NCI-H128 (cell line): ENCODE measurements around the gene ITSN2.
"Not testable (repeated sequence)": the region's sequence is repeated elsewhere in the genome, so short reads cannot be mapped to it uniquely, and the experiment has no call there.

Source experiments
- DNase-seq: peaks from one replicate; lab custom pipeline; 2025; ENCODE audit not compliant: unreplicated experiment; lab: John Stamatoyannopoulos, UW

ITSN2 gene

DNA sequence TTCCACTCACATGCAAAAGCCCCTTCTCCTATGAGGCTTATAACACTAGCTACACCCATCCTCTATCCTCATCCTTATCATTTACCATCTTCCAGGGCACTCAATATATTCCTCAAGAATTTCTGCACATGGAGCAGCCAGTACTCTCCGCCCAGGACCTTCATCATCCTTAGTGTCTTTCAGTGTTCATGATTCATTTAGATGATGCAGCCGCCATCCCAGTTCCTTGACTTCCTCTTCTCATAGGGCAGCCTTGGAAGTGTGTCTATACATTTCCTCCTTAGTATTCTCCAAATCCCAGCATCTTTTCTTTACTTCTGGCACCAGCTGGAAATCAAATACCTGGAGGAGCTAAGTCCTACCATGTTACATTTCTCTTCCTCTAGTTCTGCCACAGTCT is 3.0 kb upstream of the ITSN2 start:
- DNase-seq, result no peak

GRCh38 chr2:24362253-24362652 is 1.9 kb upstream of the ITSN2 start:
- no peak for DNase-seq

DNA sequence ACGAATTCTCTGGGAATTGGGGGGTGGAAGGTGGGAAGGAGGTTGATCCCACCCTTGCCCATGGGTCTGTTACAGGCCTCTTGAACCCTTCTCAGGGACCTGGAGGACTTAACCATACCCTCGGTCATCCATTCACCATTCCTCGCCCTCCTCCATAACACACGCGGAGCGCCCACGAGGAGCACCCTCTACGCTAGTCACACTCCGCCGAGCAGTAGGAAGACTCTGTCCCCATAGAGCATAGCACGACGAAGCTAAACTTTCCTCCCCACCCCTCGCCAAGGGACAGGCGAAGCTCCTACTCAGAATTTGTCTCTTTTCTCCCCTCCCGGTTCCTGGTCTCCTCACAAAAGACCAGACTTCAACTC is 611 bp upstream of the ITSN2 start:
- DNase-seq, result no peak

DNA sequence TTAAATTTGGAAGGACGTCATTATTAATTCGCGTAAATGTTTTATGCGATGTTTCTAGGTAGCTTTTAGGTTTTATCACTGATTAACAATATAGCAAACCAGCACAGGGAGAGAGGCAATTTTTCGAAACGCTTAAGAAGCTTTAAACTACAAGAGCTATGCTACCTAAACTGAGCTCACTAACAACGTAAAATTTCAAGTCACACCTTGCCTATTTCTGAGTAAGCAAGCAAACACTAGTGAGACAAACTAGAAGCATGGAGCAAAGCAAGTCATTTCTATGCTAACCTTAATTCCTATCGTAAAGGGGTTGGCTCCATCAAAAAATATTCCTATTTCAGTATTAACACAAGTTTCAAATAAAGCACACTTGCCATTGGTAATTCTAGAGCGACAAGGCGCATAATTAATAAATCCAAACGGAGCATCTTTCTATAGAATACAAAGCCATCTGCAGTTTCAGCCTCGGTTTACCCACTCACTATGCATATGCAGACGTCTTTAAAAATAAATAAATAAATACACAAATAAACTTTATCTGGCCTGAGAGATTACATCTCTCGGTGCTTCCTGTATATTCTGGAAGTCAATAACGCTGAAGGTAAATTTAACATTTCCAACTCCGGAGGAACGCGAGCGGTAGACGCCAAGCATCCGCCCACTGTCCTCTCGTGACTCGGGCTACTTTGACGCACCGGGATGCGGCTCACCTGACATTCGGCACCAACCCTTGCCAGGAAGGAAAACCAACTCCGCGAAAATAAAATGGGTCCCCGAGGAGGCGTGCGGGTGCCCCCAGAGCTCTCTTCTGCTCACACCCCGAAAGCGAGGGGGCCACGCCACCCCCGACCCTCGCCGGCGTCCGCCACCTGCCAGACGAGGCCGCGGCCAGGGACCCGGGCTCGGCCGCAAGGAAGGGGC is 947 bp downstream of the ITSN2 start:
- no peak for DNase-seq

GRCh38 chr2:24357767-24358166 is 2.6 kb downstream of the ITSN2 start:
- not testable (repeated sequence) for DNase-seq

GRCh38 chr2:24357115-24357514 is 3.2 kb downstream of the ITSN2 start:
- not testable (repeated sequence) for DNase-seq

DNA sequence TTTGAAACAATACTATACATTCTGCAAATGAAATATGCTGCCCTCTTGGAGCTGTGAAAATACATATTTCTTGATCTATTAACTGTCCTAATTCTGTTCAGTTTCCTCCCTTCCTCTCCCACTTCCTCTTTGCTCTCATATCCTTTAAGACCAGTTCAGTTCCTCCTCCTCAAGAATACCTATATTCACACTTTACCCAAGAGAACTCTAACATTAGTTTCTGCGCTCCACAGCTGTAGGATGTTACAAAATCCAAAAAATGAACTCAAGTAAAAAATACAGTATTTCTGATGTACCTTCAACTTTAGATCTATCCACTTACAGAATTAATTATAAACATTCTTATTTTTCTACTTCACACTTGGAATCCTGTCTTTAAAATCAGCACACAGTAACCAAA is 5.4 kb downstream of the ITSN2 start:
- no peak for DNase-seq

GRCh38 chr2:24354395-24354794 is 5.9 kb downstream of the ITSN2 start:
- DNase-seq, result no peak

- DNase-seq, result no peak
These were observed 6.4 kb downstream of the ITSN2 start for GRCh38 chr2:24353973-24354372.

- no peak for DNase-seq
These were observed 7.0 kb downstream of the ITSN2 start for GRCh38 chr2:24353364-24353763.

- no peak for DNase-seq
These were observed 7.7 kb downstream of the ITSN2 start for GRCh38 chr2:24352664-24353063.

- DNase-seq, result no peak
These were observed 8.4 kb downstream of the ITSN2 start for GRCh38 chr2:24351981-24352380.

GRCh38 chr2:24351627-24351938 is 8.8 kb downstream of the ITSN2 start:
- DNase-seq, result no peak

DNA sequence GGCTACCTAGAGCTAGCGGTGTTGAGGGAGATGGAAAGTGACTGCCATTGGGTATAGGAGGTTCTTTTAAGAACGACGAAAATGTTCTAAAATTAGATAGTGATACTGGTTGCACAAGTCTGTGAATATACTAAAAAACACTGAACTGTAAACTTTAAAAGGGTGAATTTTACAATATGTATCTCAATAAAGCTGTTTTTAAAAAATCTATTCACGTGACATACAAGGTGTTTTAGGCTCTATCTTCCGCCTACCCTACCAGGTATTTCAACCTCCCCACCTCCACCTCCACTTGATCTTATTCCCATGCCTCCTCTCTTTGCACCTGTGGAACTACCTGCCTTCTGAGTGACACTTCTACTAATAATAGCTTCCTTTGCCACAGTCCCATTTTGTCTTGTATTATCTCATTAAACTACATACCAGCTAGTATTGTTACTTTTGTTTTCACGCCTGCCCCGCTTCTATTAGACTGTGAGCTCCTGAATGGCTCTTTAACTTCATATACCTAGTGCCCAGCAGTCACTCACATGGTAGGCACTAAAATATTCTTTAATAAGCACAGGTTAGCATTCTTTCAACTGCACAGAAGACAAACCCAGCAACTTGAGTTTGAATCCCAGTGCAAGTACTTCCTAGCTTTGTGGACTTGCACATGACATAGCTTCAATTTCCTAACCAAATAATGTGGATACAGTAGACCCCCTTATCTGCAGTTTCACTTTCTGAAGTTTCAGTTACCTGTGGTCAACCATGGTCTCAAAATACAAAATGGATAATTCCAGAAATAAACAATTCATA is 9.3 kb downstream of the ITSN2 start:
- no peak for DNase-seq

- no peak for DNase-seq
These were observed 11.2 kb downstream of the ITSN2 start for GRCh38 chr2:24349097-24349496.

- DNase-seq, result no peak
These were observed 14.4 kb downstream of the ITSN2 start for GRCh38 chr2:24345937-24346336.

DNA sequence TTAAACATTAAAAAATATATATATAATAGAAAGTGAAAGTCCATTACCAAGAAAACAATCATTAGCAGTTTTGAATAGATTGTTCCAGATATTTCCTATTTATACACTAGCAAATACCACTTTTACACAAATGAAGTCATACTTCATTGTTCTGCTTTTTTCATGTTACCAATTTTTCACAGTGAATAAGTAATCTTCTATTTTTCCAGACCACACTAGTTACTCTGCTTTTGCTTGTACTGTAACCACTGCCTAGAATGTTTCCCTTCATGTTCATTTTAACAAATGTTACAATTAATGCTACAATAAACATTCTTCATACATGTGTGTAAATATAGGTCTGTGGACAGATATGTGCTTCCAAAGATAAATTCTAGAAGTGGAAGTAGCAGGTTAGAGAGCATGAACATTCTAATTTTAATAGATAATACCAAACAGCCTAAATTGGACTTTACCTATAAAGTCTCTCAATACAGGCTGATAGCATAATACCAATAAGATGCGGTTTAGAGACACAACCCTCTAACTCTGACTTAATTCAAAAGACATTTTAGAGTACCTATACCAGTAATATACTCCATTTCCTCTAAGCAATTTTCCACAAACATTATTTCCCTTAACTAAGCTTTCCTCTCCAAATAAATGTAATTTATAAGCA is 17.0 kb downstream of the ITSN2 start:
- DNase-seq, result no peak

GRCh38 chr2:24342110-24342910 is 18.0 kb downstream of the ITSN2 start:
- DNase-seq, result no peak

DNA sequence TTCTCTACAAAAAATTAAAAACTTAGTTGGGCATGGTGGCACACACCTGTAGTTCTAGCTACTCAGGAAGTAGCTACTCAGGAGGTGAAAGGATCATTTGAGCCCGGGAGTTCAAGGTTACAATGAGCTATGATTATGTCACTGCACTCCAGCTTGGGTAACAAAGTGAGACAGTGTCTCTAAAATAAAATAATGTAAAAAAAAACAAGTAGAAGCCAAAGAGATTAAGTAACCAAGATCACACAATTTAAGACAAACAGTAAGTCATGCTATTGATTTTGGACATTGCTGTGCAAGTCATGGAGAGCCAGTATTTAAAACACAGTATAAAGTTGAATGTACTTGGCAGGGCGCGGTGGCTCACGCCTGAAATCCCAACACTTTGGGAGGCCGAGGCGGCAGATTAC is 20.5 kb downstream of the ITSN2 start:
- DNase-seq, result no peak

- DNase-seq, result not testable (repeated sequence)
These were observed 21.2 kb downstream of the ITSN2 start for GRCh38 chr2:24339098-24339497.

- DNase-seq, result no peak
These were observed 22.4 kb downstream of the ITSN2 start for GRCh38 chr2:24337890-24338289.
